ENCODE results near the gene SYNJ2.

DNA sequence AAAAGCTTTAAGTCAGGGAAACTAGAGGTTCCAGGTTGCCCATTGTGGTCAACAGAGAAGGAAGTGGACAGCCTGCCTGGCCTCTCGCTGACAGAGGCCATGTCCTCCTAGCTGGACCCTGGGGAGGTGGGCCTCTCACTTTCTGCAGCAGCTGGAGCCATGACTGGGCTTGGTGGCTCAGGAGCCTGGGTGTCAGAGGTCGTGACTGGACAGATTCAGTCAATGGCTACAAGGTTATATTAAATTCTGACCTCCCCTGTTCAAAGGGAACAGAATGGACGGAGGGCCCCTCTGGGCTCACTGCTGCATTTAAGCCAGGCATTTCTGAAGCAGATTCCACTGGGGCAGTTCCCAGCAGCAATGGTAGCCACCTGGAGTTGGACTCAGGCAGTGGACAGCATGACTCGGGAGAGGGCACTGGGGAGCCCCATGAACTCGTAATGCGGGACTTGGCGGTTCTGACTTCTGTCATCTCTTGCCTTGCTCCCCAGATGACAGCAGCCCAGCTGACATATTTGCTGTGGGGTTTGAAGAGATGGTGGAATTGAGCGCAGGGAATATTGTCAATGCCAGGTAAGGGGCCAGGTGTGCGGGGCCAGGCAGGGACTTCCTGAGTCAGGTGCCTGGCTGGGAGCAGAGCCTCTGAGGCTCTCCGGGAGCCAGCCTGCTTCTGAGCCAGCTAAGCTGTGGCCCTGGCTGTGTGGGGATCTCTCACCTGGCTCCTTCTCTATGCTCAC lies 86.7 kb downstream of the SYNJ2 start:
- TF ChIP-seq, protein P1, sequence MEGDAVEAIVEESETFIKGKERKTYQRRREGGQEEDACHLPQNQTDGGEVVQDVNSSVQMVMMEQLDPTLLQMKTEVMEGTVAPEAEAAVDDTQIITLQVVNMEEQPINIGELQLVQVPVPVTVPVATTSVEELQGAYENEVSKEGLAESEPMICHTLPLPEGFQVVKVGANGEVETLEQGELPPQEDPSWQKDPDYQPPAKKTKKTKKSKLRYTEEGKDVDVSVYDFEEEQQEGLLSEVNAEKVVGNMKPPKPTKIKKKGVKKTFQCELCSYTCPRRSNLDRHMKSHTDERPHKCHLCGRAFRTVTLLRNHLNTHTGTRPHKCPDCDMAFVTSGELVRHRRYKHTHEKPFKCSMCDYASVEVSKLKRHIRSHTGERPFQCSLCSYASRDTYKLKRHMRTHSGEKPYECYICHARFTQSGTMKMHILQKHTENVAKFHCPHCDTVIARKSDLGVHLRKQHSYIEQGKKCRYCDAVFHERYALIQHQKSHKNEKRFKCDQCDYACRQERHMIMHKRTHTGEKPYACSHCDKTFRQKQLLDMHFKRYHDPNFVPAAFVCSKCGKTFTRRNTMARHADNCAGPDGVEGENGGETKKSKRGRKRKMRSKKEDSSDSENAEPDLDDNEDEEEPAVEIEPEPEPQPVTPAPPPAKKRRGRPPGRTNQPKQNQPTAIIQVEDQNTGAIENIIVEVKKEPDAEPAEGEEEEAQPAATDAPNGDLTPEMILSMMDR (conservative IDR thresholded peaks at IDR 0.05; ENCODE audit: low read depth in 2 of 2) = no peak
- no peak for TF ChIP-seq EZH2phosphoT487 (IDR thresholded peaks at IDR 0.05; ENCODE audit: unreplicated experiment)
- TF ChIP-seq EZH2 (IDR thresholded peaks at IDR 0.05; ENCODE audit: low read depth, unreplicated experiment) = no peak
- TF ChIP-seq CREB1 (CRISPR knock-in tag; IDR thresholded peaks at IDR 0.05; ENCODE audit: low read depth) = no peak
- no peak for TF ChIP-seq STAT1 (IDR thresholded peaks at IDR 0.05; ENCODE audit: unreplicated experiment)
- no peak for TF ChIP-seq POLR2AphosphoS5 (IDR thresholded peaks at IDR 0.05; ENCODE audit: low read depth)
- no peak for TF ChIP-seq ZNF114 (CRISPR knock-in tag; IDR thresholded peaks at IDR 0.05)
- TF ChIP-seq, protein P2, sequence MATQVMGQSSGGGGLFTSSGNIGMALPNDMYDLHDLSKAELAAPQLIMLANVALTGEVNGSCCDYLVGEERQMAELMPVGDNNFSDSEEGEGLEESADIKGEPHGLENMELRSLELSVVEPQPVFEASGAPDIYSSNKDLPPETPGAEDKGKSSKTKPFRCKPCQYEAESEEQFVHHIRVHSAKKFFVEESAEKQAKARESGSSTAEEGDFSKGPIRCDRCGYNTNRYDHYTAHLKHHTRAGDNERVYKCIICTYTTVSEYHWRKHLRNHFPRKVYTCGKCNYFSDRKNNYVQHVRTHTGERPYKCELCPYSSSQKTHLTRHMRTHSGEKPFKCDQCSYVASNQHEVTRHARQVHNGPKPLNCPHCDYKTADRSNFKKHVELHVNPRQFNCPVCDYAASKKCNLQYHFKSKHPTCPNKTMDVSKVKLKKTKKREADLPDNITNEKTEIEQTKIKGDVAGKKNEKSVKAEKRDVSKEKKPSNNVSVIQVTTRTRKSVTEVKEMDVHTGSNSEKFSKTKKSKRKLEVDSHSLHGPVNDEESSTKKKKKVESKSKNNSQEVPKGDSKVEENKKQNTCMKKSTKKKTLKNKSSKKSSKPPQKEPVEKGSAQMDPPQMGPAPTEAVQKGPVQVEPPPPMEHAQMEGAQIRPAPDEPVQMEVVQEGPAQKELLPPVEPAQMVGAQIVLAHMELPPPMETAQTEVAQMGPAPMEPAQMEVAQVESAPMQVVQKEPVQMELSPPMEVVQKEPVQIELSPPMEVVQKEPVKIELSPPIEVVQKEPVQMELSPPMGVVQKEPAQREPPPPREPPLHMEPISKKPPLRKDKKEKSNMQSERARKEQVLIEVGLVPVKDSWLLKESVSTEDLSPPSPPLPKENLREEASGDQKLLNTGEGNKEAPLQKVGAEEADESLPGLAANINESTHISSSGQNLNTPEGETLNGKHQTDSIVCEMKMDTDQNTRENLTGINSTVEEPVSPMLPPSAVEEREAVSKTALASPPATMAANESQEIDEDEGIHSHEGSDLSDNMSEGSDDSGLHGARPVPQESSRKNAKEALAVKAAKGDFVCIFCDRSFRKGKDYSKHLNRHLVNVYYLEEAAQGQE (IDR thresholded peaks at IDR 0.05; ENCODE audit: unreplicated experiment) = no peak
- TF ChIP-seq ZNF331 (CRISPR knock-in tag; IDR thresholded peaks at IDR 0.05; ENCODE audit: low read depth) = no peak
- no peak for TF ChIP-seq JUNB (IDR thresholded peaks at IDR 0.05; ENCODE audit: unreplicated experiment)

Data from GM23338 (cell line).